ENCODE data around the gene FAM107B. TPM values are rescaled to one million over a fixed set of nuclear protein-coding genes. Genes with fewer than 3 reads are reported as not detected.

FAM107B gene
- total and polyA plus RNA-seq, 2 experiments from 2014 or later = 85.5 to 85.9 TPM

DNA sequence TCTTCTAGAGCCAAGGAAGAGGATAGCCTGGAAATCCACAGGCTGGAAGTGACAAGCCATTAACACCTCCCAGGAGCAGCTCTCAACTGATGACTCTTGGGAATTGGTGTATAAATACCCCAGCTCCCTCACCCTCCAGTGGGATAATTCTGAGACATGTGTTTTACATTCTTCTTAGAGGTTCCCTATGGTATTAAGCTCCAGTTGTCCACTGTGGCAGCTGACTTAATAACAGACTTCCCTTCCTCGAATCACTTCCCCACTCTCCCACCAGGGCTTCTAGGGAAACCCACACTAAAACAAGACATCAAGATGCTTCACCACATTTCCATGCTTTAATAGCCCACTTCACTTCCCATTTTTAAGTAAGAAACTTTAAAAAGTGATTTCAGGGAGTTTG, 47.2 kb downstream of the FAM107B start:
- Histone ChIP-seq H3K9me2 (replicated peaks; ENCODE audit: insufficient read depth) (no peaks in the 10 kb centered on the region), H4K20me1 (ENCODE audit: insufficient read depth, poor library complexity, severe bottlenecking) (no peaks in the 10 kb centered on the region), H3K4me1 (ENCODE audit: insufficient read depth) (no peaks in the 10 kb centered on the region), H3K4me2 (no peak overlapping the region), H3K36me3 (replicated peaks; ENCODE audit: insufficient read depth, low read depth) (no peaks in the 10 kb centered on the region), H3K27me3 (no peaks in the 10 kb centered on the region), H3K4me3 (no peak overlapping the region), H3K79me2 (no peaks in the 10 kb centered on the region), H3K27ac (no peak overlapping the region), H3K9me3 (ENCODE audit: low read depth) (no peaks in the 10 kb centered on the region), H2AFZ (no peak overlapping the region)
- TF ChIP-seq, protein P1, sequence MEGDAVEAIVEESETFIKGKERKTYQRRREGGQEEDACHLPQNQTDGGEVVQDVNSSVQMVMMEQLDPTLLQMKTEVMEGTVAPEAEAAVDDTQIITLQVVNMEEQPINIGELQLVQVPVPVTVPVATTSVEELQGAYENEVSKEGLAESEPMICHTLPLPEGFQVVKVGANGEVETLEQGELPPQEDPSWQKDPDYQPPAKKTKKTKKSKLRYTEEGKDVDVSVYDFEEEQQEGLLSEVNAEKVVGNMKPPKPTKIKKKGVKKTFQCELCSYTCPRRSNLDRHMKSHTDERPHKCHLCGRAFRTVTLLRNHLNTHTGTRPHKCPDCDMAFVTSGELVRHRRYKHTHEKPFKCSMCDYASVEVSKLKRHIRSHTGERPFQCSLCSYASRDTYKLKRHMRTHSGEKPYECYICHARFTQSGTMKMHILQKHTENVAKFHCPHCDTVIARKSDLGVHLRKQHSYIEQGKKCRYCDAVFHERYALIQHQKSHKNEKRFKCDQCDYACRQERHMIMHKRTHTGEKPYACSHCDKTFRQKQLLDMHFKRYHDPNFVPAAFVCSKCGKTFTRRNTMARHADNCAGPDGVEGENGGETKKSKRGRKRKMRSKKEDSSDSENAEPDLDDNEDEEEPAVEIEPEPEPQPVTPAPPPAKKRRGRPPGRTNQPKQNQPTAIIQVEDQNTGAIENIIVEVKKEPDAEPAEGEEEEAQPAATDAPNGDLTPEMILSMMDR (IDR thresholded peaks at IDR 0.05; ENCODE audit: poor library complexity) = no peak
- no peak for DNase-seq (ENCODE audit: low spot score)
- 81% methylated on average over 1 of the region's 1 CpG for WGBS (ENCODE audit: low lambda C conversion rate, missing lambda C conversion rate)

DNA sequence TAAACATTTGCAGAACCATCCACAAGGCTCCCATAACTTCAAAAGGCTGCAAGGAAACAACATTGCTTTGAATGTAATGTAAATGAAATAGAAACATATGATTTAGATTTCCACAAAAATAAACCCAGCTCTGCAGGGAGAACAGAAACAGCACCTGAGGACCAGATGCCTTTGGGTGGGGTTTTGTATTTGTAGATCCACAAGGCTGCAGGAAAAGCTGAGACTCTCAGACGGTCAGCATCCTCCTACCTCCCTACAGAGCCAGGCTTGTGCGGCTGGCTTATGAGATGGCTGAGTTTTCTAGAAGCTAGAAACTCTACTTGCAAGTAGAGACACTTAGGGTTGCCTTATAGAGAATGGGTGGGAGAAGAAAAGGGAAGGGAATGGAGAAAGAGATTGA, 49.8 kb downstream of the FAM107B start:
- Histone ChIP-seq H3K4me2 (no peak overlapping the region), H4K20me1 (ENCODE audit: insufficient read depth, poor library complexity, severe bottlenecking) (no peaks in the 10 kb centered on the region), H3K4me1 (ENCODE audit: insufficient read depth) (no peaks in the 10 kb centered on the region), H3K4me3 (no peak overlapping the region), H3K79me2 (no peaks in the 10 kb centered on the region), H3K9me2 (replicated peaks; ENCODE audit: insufficient read depth) (no peaks in the 10 kb centered on the region), H3K9me3 (ENCODE audit: low read depth) (no peaks in the 10 kb centered on the region), H3K36me3 (replicated peaks; ENCODE audit: insufficient read depth, low read depth) (no peaks in the 10 kb centered on the region), H2AFZ (no peak overlapping the region), H3K27ac (no peak overlapping the region), H3K27me3 (no peaks in the 10 kb centered on the region)
- 69% methylated on average over 2 of the region's 2 CpGs for WGBS (ENCODE audit: low lambda C conversion rate, missing lambda C conversion rate)
- TF ChIP-seq EZH2 (IDR thresholded peaks at IDR 0.05; ENCODE audit: borderline replicate concordance) (no peak), EZH2phosphoT487 (IDR thresholded peaks at IDR 0.05; ENCODE audit: low read depth, severe bottlenecking, unreplicated experiment) (no peak)
- TF ChIP-seq, protein P1 (IDR thresholded peaks at IDR 0.05; ENCODE audit: poor library complexity) = no peak
- no peak for DNase-seq (ENCODE audit: low spot score)

DNA sequence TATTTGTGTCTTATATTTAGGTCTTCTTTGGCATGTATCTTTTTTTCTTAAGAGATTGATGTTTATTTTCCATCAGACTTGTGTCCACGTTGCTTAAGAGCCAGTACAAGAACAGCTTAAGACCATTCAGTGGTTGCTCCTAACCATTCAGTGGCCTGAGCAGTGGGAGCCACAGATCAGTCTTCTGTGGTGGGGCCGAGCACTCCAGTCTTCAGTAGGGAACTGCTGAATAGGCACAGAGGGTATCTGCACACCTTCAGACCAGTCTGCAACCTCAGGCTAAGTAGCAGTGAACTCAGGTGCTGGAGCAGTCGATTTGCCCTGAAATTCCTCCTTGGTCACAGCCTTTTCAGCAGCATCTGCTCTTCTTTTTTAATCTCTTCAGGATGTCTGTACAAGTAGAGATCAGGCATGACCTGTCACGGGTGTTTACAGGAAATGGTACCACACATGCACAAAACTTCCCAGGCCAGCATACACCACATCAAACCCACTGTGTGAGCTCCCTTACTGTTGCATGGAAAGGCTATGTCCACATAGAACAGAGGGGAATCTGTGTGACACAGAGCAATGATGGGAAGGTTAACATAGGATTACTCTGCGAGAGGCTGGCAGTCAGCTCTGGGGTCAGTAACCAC, 51.5 kb downstream of the FAM107B start:
- 82% methylated on average over 5 of the region's 5 CpGs for WGBS (ENCODE audit: low lambda C conversion rate, missing lambda C conversion rate)
- Histone ChIP-seq H3K79me2 (no peaks in the 10 kb centered on the region), H3K27ac (no peak overlapping the region), H3K9me2 (replicated peaks; ENCODE audit: insufficient read depth) (no peaks in the 10 kb centered on the region), H4K20me1 (ENCODE audit: insufficient read depth, poor library complexity, severe bottlenecking) (no peaks in the 10 kb centered on the region), H3K9me3 (ENCODE audit: low read depth) (no peaks in the 10 kb centered on the region), H3K4me2 (no peak overlapping the region), H3K4me3 (no peak overlapping the region), H3K4me1 (ENCODE audit: insufficient read depth) (no peaks in the 10 kb centered on the region), H3K27me3 (no peaks in the 10 kb centered on the region), H3K36me3 (replicated peaks; ENCODE audit: insufficient read depth, low read depth) (no peaks in the 10 kb centered on the region), H2AFZ (no peak overlapping the region)
- TF ChIP-seq EZH2phosphoT487 (IDR thresholded peaks at IDR 0.05; ENCODE audit: low read depth, severe bottlenecking, unreplicated experiment) = no peak
- TF ChIP-seq, protein P1 (IDR thresholded peaks at IDR 0.05; ENCODE audit: poor library complexity) = no peak
- no peak for TF ChIP-seq EZH2 (IDR thresholded peaks at IDR 0.05; ENCODE audit: borderline replicate concordance)
- no peak for DNase-seq (ENCODE audit: low spot score)

DNA sequence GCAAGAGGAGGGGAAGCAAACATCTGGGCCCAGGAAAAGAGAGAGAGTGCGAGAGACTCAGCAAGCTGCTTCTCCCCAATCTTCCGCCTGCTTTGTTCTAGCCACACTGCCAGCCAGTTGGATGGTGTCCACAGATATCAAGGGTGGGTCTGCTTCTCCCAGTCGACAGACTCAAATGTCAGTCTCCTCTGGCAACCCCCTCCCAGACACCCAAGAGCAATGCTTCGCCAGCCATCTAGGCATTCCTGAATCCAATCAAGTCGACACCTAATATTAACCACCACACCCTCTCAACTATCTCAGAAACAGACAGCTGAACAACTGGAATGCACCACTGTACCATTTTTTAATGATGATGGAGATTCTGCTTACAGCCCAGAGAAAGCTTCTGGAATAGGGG, 57.1 kb downstream of the FAM107B start:
- H3K9me2 ChIP-seq (replicated peaks; ENCODE audit: insufficient read depth) = no peaks in the 10 kb centered on the region
- H3K36me3 ChIP-seq (replicated peaks; ENCODE audit: insufficient read depth, low read depth) = no peaks in the 10 kb centered on the region
- no peaks in the 10 kb centered on the region for H3K79me2 ChIP-seq
- no peaks in the 10 kb centered on the region for H4K20me1 ChIP-seq (ENCODE audit: insufficient read depth, poor library complexity, severe bottlenecking)
- H3K27ac ChIP-seq = no peak overlapping the region
- no peaks in the 10 kb centered on the region for H3K27me3 ChIP-seq
- 89% methylated on average over 5 of the region's 5 CpGs for WGBS (ENCODE audit: low lambda C conversion rate, missing lambda C conversion rate)
- no peaks in the 10 kb centered on the region for H3K4me1 ChIP-seq (ENCODE audit: insufficient read depth)
- H2AFZ ChIP-seq = no peak overlapping the region
- no peak for DNase-seq (ENCODE audit: low spot score)
- H3K4me3 ChIP-seq = no peak overlapping the region
- TF ChIP-seq EZH2 (IDR thresholded peaks at IDR 0.05; ENCODE audit: borderline replicate concordance) (no peak), EZH2phosphoT487 (IDR thresholded peaks at IDR 0.05; ENCODE audit: low read depth, severe bottlenecking, unreplicated experiment) (no peak)
- TF ChIP-seq, protein P1 (IDR thresholded peaks at IDR 0.05; ENCODE audit: poor library complexity) = no peak
- H3K4me2 ChIP-seq = no peak overlapping the region
- H3K9me3 ChIP-seq (ENCODE audit: low read depth) = no peaks in the 10 kb centered on the region

Data from hepatocyte (in vitro differentiated cells).